WERI-Rb-1 (cell line): ENCODE data around the gene COTL1.

Experiments used
- DNase-seq: peaks from one replicate; pipeline ENCODE4 v3.0.0-alpha.2; 2020
- H3K27ac ChIP-seq: fragments of 250-450 bp; sonication (Bioruptor Pico); 2 replicates; pipeline ENCODE4 v1.5.1; 2020; ENCODE audit warnings: mild to moderate bottlenecking, moderate library complexity
- H3K27me3 ChIP-seq: fragments of 250-450 bp; sonication (Bioruptor Pico); 2 replicates; pipeline ENCODE4 v1.5.1; 2021; ENCODE audit warnings: mild to moderate bottlenecking, low read depth, moderate library complexity; ENCODE audit not compliant: insufficient read depth, severe bottlenecking
- H3K36me3 ChIP-seq: fragments of 250-450 bp; sonication (Bioruptor Pico); 2 replicates; pipeline ENCODE4 v1.5.1; 2020; ENCODE audit warnings: mild to moderate bottlenecking, moderate library complexity
- H3K4me3 ChIP-seq: 2 replicates; pipeline ENCODE4 v1.5.1; 2011; ENCODE audit warnings: low read depth, mild to moderate bottlenecking, control low read depth, low read length
- H3K9me3 ChIP-seq: fragments of 250-450 bp; sonication (Bioruptor Pico); 2 replicates; pipeline ENCODE4 v1.5.1; 2021; ENCODE audit warnings: mild to moderate bottlenecking, moderate library complexity; ENCODE audit not compliant: severe bottlenecking
- TF ChIP-seq, protein P1 (sequence below): IDR thresholded peaks from 2 replicates; pipeline ENCODE4 v1.5.1; 2011; ENCODE audit warnings: low read depth, mild to moderate bottlenecking, control low read depth, inconsistent platforms, low read length

Gene COTL1

DNA sequence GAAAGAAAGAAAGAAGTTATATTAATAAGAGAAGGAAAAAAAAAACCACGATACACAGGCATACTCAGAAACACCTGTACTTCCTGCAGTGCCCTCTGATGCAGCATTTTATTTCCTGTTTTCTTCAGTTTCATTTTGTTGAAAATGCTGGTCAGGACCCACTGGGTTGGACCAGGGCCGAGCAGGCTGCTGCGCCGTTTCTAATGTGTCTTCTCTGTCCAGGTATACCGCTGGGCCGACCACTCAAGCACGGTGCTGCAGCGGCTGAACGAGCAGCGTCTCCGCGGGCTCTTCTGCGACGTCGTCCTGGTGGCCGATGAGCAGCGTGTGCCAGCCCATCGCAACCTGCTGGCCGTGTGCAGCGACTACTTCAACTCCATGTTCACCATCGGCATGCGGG, 38.8 kb upstream of the COTL1 start:
- Histone ChIP-seq H3K9me3 (no peaks in the 10 kb centered on the region), H3K4me3 (no peak overlapping the region), H3K27me3 (no peaks in the 10 kb centered on the region), H3K27ac (no peak overlapping the region), H3K36me3 (no peaks in the 10 kb centered on the region)
- no peak for DNase-seq
- TF ChIP-seq, protein P1, sequence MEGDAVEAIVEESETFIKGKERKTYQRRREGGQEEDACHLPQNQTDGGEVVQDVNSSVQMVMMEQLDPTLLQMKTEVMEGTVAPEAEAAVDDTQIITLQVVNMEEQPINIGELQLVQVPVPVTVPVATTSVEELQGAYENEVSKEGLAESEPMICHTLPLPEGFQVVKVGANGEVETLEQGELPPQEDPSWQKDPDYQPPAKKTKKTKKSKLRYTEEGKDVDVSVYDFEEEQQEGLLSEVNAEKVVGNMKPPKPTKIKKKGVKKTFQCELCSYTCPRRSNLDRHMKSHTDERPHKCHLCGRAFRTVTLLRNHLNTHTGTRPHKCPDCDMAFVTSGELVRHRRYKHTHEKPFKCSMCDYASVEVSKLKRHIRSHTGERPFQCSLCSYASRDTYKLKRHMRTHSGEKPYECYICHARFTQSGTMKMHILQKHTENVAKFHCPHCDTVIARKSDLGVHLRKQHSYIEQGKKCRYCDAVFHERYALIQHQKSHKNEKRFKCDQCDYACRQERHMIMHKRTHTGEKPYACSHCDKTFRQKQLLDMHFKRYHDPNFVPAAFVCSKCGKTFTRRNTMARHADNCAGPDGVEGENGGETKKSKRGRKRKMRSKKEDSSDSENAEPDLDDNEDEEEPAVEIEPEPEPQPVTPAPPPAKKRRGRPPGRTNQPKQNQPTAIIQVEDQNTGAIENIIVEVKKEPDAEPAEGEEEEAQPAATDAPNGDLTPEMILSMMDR: no peak

- TF ChIP-seq, protein P1: no peak
- Histone ChIP-seq H3K4me3 (no peak overlapping the region), H3K27ac (no peak overlapping the region), H3K36me3 (no peaks in the 10 kb centered on the region), H3K9me3 (no peaks in the 10 kb centered on the region), H3K27me3 (no peaks in the 10 kb centered on the region)
- DNase-seq: no peak
Measured at GRCh38 chr16:84654998-84655397, 37.1 kb upstream of the COTL1 start.

GRCh38 chr16:84654238-84654637, 36.4 kb upstream of the COTL1 start:
- no peaks in the 10 kb centered on the region for H3K36me3 ChIP-seq
- no peaks in the 10 kb centered on the region for H3K9me3 ChIP-seq
- DNase-seq: no peak
- no peak overlapping the region for H3K4me3 ChIP-seq
- no peak overlapping the region for H3K27ac ChIP-seq
- TF ChIP-seq, protein P1: no peak
- no peaks in the 10 kb centered on the region for H3K27me3 ChIP-seq

- Histone ChIP-seq H3K9me3 (no peaks in the 10 kb centered on the region), H3K27ac (no peak overlapping the region), H3K27me3 (no peaks in the 10 kb centered on the region), H3K4me3 (no peak overlapping the region), H3K36me3 (no peaks in the 10 kb centered on the region)
- TF ChIP-seq, protein P1: no peak
- DNase-seq: no peak
Measured at GRCh38 chr16:84652566-84652965, 34.7 kb upstream of the COTL1 start.

DNA sequence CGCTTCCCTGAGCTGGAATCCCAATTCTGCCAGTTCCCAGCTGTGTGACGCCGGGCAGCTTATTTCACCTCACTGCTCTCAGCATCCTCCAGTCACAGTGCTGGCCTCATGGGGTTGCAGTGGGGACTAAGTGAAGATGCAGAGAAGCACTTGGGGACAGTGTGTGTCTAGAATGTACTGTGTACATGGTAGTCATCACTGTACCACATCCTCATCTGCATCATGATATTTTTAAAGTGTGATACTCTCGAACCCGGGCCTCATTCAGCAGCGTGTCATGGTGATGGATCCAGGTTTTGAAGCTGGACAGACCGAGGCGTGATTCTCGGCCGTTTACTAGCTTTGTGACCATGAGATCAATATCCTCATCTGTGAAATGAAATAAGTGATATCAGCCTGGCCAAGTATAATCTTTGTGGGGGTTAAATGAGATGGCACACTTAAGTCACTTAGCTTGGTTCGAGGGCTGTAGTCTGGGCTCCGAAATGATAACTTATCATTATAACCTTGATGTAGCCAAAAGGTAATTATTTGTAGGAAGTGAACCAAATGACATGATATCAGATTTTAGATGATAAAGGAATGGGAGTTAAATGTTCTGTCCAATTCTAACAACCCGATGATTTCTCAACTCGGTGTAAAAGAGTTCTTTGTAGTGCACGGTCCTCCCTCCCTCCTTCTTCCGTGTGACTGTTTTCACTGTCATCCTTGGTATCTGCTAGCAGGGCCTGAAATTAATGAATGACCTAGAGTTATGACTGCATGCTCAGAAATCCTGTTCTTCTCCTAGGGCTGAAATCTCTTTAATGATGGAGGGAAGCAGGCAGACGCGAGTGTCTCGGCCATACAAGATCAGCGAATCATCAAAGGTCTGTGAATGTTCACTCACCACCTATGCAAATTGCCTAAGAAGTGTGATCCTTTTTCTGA, 32.4 kb upstream of the COTL1 start:
- no peaks in the 10 kb centered on the region for H3K9me3 ChIP-seq
- DNase-seq: no peak
- TF ChIP-seq, protein P1: no peak
- no peak overlapping the region for H3K4me3 ChIP-seq
- no peak overlapping the region for H3K27ac ChIP-seq
- no peaks in the 10 kb centered on the region for H3K36me3 ChIP-seq
- no peaks in the 10 kb centered on the region for H3K27me3 ChIP-seq

- Histone ChIP-seq H3K9me3 (no peaks in the 10 kb centered on the region), H3K36me3 (no peaks in the 10 kb centered on the region), H3K4me3 (no peak overlapping the region), H3K27ac (no peak overlapping the region), H3K27me3 (no peaks in the 10 kb centered on the region)
- DNase-seq: no peak
- TF ChIP-seq, protein P1: no peak
Measured at GRCh38 chr16:84649511-84649861, 31.6 kb upstream of the COTL1 start.
